ENCODE data around the gene HOXC5. TPM values are rescaled to one million over a fixed set of nuclear protein-coding genes. Genes with fewer than 3 reads are reported as not detected.

The HOXC5 gene
- total RNA-seq, 1 donor from 2014 or later = not detected

- peaks cover 70% of the 10 kb centered on the region for H3K27me3 Mint-ChIP-seq (ENCODE audit: unreplicated experiment)
These were observed 27.5 kb downstream of the HOXC5 start for GRCh38 chr12:54060174-54060974.

GRCh38 chr12:54060975-54061778, 28.3 kb downstream of the HOXC5 start:
- Mint-ChIP-seq H3K9me3 (ENCODE audit: unreplicated experiment) (no peaks in the 10 kb centered on the region), H3K27me3 (ENCODE audit: unreplicated experiment) (peaks cover 67% of the 10 kb centered on the region), H3K36me3 (ENCODE audit: unreplicated experiment) (no peaks in the 10 kb centered on the region), H3K27ac (ENCODE audit: unreplicated experiment) (no peak overlapping the region), H3K4me1 (ENCODE audit: unreplicated experiment) (no peaks in the 10 kb centered on the region), H3K4me3 (ENCODE audit: unreplicated experiment) (no peak overlapping the region)
- no peak for DNase-seq (ENCODE audit: extremely low spot score, unreplicated experiment)
- TF ChIP-seq CTCF (IDR thresholded peaks at IDR 0.05) = no peak

More at GRCh38 chr12:54060174-54060974, 27.5 kb downstream of the HOXC5 start:
- DNase-seq (ENCODE audit: extremely low spot score, unreplicated experiment) = no peak
- Mint-ChIP-seq H3K4me3 (ENCODE audit: unreplicated experiment) (no peak overlapping the region), H3K36me3 (ENCODE audit: unreplicated experiment) (no peaks in the 10 kb centered on the region), H3K9me3 (ENCODE audit: unreplicated experiment) (no peaks in the 10 kb centered on the region), H3K4me1 (ENCODE audit: unreplicated experiment) (no peaks in the 10 kb centered on the region), H3K27ac (ENCODE audit: unreplicated experiment) (no peak overlapping the region)
- no peak for TF ChIP-seq CTCF (IDR thresholded peaks at IDR 0.05)

- H3K4me1 Mint-ChIP-seq (ENCODE audit: unreplicated experiment) = no peaks in the 10 kb centered on the region
- no peak overlapping the region for H3K27ac Mint-ChIP-seq (ENCODE audit: unreplicated experiment)
- H3K27me3 Mint-ChIP-seq (ENCODE audit: unreplicated experiment) = peaks cover 52% of the 10 kb centered on the region
These were observed 32.8 kb downstream of the HOXC5 start for GRCh38 chr12:54065677-54066076.

GRCh38 chr12:54066408-54066807, 33.6 kb downstream of the HOXC5 start:
- Mint-ChIP-seq H3K4me1 (ENCODE audit: unreplicated experiment) (no peaks in the 10 kb centered on the region), H3K27ac (ENCODE audit: unreplicated experiment) (no peak overlapping the region), H3K36me3 (ENCODE audit: unreplicated experiment) (no peaks in the 10 kb centered on the region), H3K4me3 (ENCODE audit: unreplicated experiment) (no peak overlapping the region), H3K9me3 (ENCODE audit: unreplicated experiment) (no peaks in the 10 kb centered on the region), H3K27me3 (ENCODE audit: unreplicated experiment) (peaks cover 56% of the 10 kb centered on the region)
- no peak for TF ChIP-seq CTCF (IDR thresholded peaks at IDR 0.05)
- no peak for DNase-seq (ENCODE audit: extremely low spot score, unreplicated experiment)

More at GRCh38 chr12:54065677-54066076, 32.8 kb downstream of the HOXC5 start:
- TF ChIP-seq CTCF (IDR thresholded peaks at IDR 0.05) = no peak
- H3K4me3 Mint-ChIP-seq (ENCODE audit: unreplicated experiment) = no peak overlapping the region
- no peaks in the 10 kb centered on the region for H3K36me3 Mint-ChIP-seq (ENCODE audit: unreplicated experiment)
- H3K9me3 Mint-ChIP-seq (ENCODE audit: unreplicated experiment) = no peaks in the 10 kb centered on the region
- no peak for DNase-seq (ENCODE audit: extremely low spot score, unreplicated experiment)
